ENCODE measurements around the gene GRIN3B. TPM values are rescaled to one million over a fixed set of nuclear protein-coding genes. Genes with fewer than 3 reads are reported as not detected.

Gene GRIN3B
- total and polyA plus RNA-seq, 2 of the 8 experiments (the other 6 are each of a cell fraction or from before 2014, with no cell fraction given): 0.45 to 1.0 TPM

DNA sequence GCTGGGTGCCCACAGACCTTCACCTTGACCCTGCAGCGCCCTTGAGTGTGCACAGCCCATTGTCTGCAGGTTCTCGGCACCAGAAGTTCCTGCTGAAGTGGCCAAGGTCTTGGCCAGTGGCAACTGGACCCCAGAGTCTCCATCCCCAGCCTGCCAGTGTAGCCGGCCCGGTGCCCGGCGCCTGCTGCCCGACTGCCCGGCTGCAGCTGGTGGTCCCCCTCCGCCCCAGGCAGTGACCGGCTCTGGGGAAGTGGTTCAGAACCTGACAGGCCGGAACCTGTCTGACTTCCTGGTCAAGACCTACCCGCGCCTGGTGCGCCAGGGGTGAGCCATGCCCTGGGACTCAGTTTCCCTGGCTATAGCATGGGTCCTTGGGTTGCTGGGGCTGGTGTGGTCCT is 54.8 kb downstream of the GRIN3B start:
- no peaks in the 10 kb centered on the region for H3K79me2 ChIP-seq (ENCODE audit: control insufficient read depth in 1 of 2, insufficient read depth in 2 of 2, low read length in 2 of 2)
- no peak overlapping the region for H2AK5ac ChIP-seq (ENCODE audit: low read depth, low read length)
- FAIRE-seq: no peak
- H3K18ac ChIP-seq (ENCODE audit: extremely low read depth, low read length): no peak overlapping the region
- H3K56ac ChIP-seq (replicated peaks; ENCODE audit: insufficient read length, low read depth, low read length): no peak overlapping the region
- no peak overlapping the region for H3K23ac ChIP-seq (ENCODE audit: insufficient read length)
- CTCF ChIA-PET (ENCODE audit: partially characterized antibody): interaction anchor here (0.9 kb wide), 1 partner anchor 10 kb away, joined by 4 read pairs; no protein-coding TSS in a partner anchor
- POLR2A ChIA-PET (ENCODE audit: partially characterized antibody): interaction anchor here (2.1 to 3.0 kb wide), 3 partner anchors 10 to 27 kb away, joined by 5 to 12 read pairs (median 10); no protein-coding TSS in a partner anchor
- H2AFZ ChIP-seq (ENCODE audit: low read length): no peak overlapping the region
- H3K4me2 ChIP-seq (ENCODE audit: insufficient read depth in 1 of 2, low read depth in 2 of 2, low read length in 2 of 2): no peak overlapping the region
- 93% methylated on average over 8 of the region's 14 CpGs; no CpG with 5 or more reads in 1 of the 2 experiments for WGBS, 2 experiments (ENCODE audit: extremely low coverage in 1 of 2, insufficient coverage in 1 of 2, insufficient read length in 1 of 2, insufficient replicate concordance in 2 of 2, low coverage in 1 of 2, low lambda C conversion rate in 2 of 2, missing lambda C conversion rate in 1 of 2)
- H4K91ac ChIP-seq (replicated peaks; ENCODE audit: insufficient read length, low read length): no peak overlapping the region
- H2BK5ac ChIP-seq (ENCODE audit: low read depth, low read length): no peak overlapping the region
- peaks cover 0 to 49% (median 14%) of the 10 kb centered on the region in 4 experiments; a peak in 6 of 8 replicates for H3K36me3 ChIP-seq (ENCODE audit: control insufficient read depth in 2 of 4, insufficient read depth in 4 of 4, low read length in 3 of 4)
- H3K23me2 ChIP-seq (ENCODE audit: low read depth, low read length): peaks cover 3% of the 10 kb centered on the region; the same call in 1 of the 2 replicates
- H4K8ac ChIP-seq (ENCODE audit: extremely low read depth, insufficient read depth, low read length): no peak overlapping the region
- peaks cover 38 to 51% of the 10 kb centered on the region in 2 experiments for H3K9me3 ChIP-seq (ENCODE audit: insufficient read depth in 2 of 2, low read depth in 1 of 2, low read length in 1 of 2)
- no peak overlapping the region for H3K4me3 ChIP-seq (ENCODE audit: extremely low read depth in 1 of 4, insufficient read depth in 2 of 4, low read depth in 3 of 4, low read length in 4 of 4)
- no peak overlapping the region for H4K5ac ChIP-seq (ENCODE audit: insufficient read length, low read depth, low read length)
- no peak overlapping the region for H3K4ac ChIP-seq (replicated peaks; ENCODE audit: insufficient read length, low read depth, low read length)
- no peak overlapping the region for H3K14ac ChIP-seq (ENCODE audit: insufficient read length)
- no peak overlapping the region for H2BK20ac ChIP-seq (ENCODE audit: low read length)
- no peaks in the 10 kb centered on the region for H4K20me1 ChIP-seq (replicated peaks in 1 of 2; ENCODE audit: control insufficient read depth in 1 of 2, insufficient read depth in 2 of 2, low read length in 2 of 2)
- H2BK15ac ChIP-seq (ENCODE audit: low read length): no peak overlapping the region
- H3K27me3 ChIP-seq (replicated peaks in 1 of 4; ENCODE audit: control insufficient read depth in 3 of 4, extremely low read depth in 1 of 4, insufficient read depth in 3 of 4, low read length in 3 of 4): no peaks in the 10 kb centered on the region; a peak in 1 of 7 replicates
- no peak for DNase-seq (ENCODE audit: low read depth in 1 of 2, low spot score in 2 of 2)
- no peaks in the 10 kb centered on the region for H3K79me1 ChIP-seq (ENCODE audit: low read depth, low read length)
- no peak overlapping the region for H3K27ac ChIP-seq (ENCODE audit: low read depth, low read length)
- H3K9ac ChIP-seq (replicated peaks in 1 of 4; ENCODE audit: extremely low read depth in 1 of 4, low read depth in 3 of 4, low read length in 3 of 4): no peak overlapping the region
- no peak overlapping the region for H2BK12ac ChIP-seq (ENCODE audit: low read depth, low read length)
- H2BK120ac ChIP-seq (replicated peaks; ENCODE audit: low read depth, low read length): no peak overlapping the region
- H3K4me1 ChIP-seq (replicated peaks in 1 of 4; ENCODE audit: control insufficient read depth in 3 of 4, insufficient read depth in 4 of 4, low read length in 3 of 4): no peaks in the 10 kb centered on the region
- TF ChIP-seq, protein P1, sequence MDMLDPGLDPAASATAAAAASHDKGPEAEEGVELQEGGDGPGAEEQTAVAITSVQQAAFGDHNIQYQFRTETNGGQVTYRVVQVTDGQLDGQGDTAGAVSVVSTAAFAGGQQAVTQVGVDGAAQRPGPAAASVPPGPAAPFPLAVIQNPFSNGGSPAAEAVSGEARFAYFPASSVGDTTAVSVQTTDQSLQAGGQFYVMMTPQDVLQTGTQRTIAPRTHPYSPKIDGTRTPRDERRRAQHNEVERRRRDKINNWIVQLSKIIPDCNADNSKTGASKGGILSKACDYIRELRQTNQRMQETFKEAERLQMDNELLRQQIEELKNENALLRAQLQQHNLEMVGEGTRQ (IDR thresholded peaks at IDR 0.05; ENCODE audit: low read length): no peak
- TF ChIP-seq BRCA1 (IDR thresholded peaks at IDR 0.05; ENCODE audit: low read depth, low read length): no peak
- TF ChIP-seq NRF1 (IDR thresholded peaks at IDR 0.05; ENCODE audit: low read depth, low read length): no peak
- TF ChIP-seq CHD1 (IDR thresholded peaks at IDR 0.05; ENCODE audit: low read depth, low read length): no peak
- no peak for TF ChIP-seq BCL11A (IDR thresholded peaks at IDR 0.05; ENCODE audit: low read depth in 2 of 2, low read length in 2 of 2)
- no peak for TF ChIP-seq POLR2AphosphoS5 (IDR thresholded peaks at IDR 0.05; ENCODE audit: low read depth, low read length)
- no peak for TF ChIP-seq TBP (IDR thresholded peaks at IDR 0.05; ENCODE audit: low read depth, low read length)
- no peak for TF ChIP-seq EP300 (IDR thresholded peaks at IDR 0.05; ENCODE audit: borderline replicate concordance in 1 of 2, low read depth in 2 of 2, low read length in 2 of 2)
- TF ChIP-seq HDAC6 (IDR thresholded peaks at IDR 0.05; ENCODE audit: low read depth, low read length): no peak
- TF ChIP-seq POLR2A (IDR thresholded peaks at IDR 0.05; ENCODE audit: control extremely low read depth in 1 of 2, low read depth in 2 of 2, low read length in 2 of 2): no peak
- TF ChIP-seq RBBP5 (IDR thresholded peaks at IDR 0.05; ENCODE audit: borderline replicate concordance, low read depth, low read length): no peak
- TF ChIP-seq SP4 (IDR thresholded peaks at IDR 0.05; ENCODE audit: low read length): no peak
- TF ChIP-seq CREB1 (IDR thresholded peaks at IDR 0.05): no peak
- TF ChIP-seq SIN3A (conservative IDR thresholded peaks at IDR 0.05 in 1 of 2, IDR thresholded peaks at IDR 0.05 in 1 of 2; ENCODE audit: low read depth in 1 of 2, low read length in 2 of 2): no peak

All from H1 (cell line).